SJSA1 (cell line): ENCODE data around the gene FAM174C. TPM values are rescaled to one million over a fixed set of nuclear protein-coding genes. Genes with fewer than 3 reads are reported as not detected.
A peak's percentile ranks its signal among the peaks of the same experiment; 100 is the strongest.

Experiments used
- DNase-seq, 2 experiments: peaks; one replicate each; pipeline ENCODE4 v3.0.0-alpha.2; 2015 to 2020; ENCODE audit warnings: low spot score in 2 of 2, low read depth in 1 of 2
- H3K27ac ChIP-seq: fragments of 250-450 bp; sonication (Bioruptor Pico); 2 replicates; pipeline ENCODE4 v1.5.1; 2020; ENCODE audit warnings: mild to moderate bottlenecking, moderate library complexity
- H3K27me3 ChIP-seq: fragments of 250-450 bp; sonication (Bioruptor Pico); replicated peaks from 2 replicates; pipeline ENCODE4 v1.5.1; 2020; ENCODE audit warnings: mild to moderate bottlenecking, moderate library complexity
- H3K36me3 ChIP-seq: fragments of 250-450 bp; sonication (Bioruptor Pico); 2 replicates; pipeline ENCODE4 v1.5.1; 2020; ENCODE audit warnings: mild to moderate bottlenecking
- H3K4me1 ChIP-seq: fragments of 250-450 bp; sonication (Bioruptor Pico); replicated peaks from 2 replicates; pipeline ENCODE4 v1.6.1; 2021; ENCODE audit warnings: mild to moderate bottlenecking
- H3K4me3 ChIP-seq: fragments of 250-450 bp; sonication (Bioruptor Pico); 2 replicates; pipeline ENCODE4 v1.5.1; 2020; ENCODE audit warnings: mild to moderate bottlenecking
- H3K9me3 ChIP-seq: fragments of 250-450 bp; sonication (Bioruptor Pico); replicated peaks from 2 replicates; pipeline ENCODE4 v1.5.1; 2020; ENCODE audit warnings: mild to moderate bottlenecking
- total RNA-seq: library from RNA; depleted of rRNA; stranded (reverse); fragments of >200 nt; shearing (Covaris generic); gene quantifications from 2 replicates; pipeline ENCODE4 v1.2.3, GENCODE V29; 2014; rRNA removed

Gene FAM174C
- 32.2 and 40.6 TPM in 2 replicates for total RNA-seq

DNA sequence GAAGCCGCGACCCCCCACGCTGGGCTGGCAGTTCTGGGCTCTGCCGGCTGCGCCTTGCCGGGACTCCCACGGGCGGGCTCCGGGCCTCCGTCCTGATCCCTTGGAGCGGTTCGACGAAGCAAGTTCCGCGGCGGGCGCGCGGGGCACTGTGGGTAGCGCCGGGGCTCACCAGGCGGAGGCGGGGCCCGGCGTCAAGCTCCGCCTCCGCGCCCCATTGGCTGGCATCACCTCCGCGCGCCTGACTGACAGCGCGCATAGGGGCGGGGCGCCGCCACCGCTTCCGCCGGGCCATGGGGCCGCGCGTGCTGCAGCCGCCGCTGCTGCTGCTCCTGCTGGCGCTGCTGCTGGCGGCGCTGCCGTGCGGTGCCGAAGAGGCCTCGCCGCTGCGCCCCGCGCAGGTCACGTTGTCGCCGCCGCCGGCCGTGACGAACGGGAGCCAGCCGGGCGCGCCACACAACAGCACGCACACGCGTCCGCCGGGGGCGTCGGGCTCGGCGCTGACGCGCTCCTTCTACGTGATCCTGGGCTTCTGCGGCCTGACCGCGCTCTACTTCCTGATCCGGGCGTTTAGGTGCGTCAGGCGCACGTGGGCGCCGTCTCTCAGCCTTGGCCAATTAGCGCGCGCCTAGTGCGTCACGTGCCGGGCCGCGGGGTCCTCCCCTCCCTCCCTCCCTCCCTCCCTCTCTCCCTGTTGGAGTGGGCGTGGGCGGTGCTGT is at the start of gene FAM174C:
FAM174C (plus strand) TSS at position 271 of the 716 bp plus-strand sequence; CDS start at position 291, 20 bp downstream.
- Histone ChIP-seq H3K4me3 (peak within 1 kb of the TSS; percentile 90), H3K4me1 (peaks cover 34% of the 10 kb centered on the region), H3K9me3 (peaks cover 5% of the 10 kb centered on the region; the same call in 1 of the 2 replicates), H3K27ac (peak within 1 kb of the TSS; percentile 94), H3K27me3 (no peaks in the 10 kb centered on the region), H3K36me3 (peaks cover 85% of the 10 kb centered on the region)
- peak; percentile 92 to 97 for DNase-seq

DNA sequence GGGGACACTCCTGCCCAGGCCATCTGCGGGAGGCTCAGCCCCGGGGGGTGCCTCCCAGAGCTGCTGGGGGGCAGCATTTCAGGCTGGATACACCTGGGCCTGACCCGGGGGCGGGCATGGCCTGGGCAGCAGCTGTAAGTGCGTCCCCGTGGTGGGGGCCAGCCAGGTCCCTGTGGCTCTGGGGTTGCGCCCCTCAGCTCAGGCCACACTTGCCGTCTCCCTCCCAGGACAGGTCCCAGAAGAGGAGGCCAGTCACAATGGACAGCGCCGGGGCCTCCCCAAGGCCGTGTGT is 49.2 kb upstream of the FAM174C start:
- no peaks in the 10 kb centered on the region for H3K27me3 ChIP-seq
- peaks cover 67% of the 10 kb centered on the region for H3K36me3 ChIP-seq
- no peak overlapping the region for H3K4me3 ChIP-seq
- H3K4me1 ChIP-seq: peaks cover 4% of the 10 kb centered on the region; the same call in 1 of the 2 replicates
- no peaks in the 10 kb centered on the region for H3K9me3 ChIP-seq
- DNase-seq: no peak
- H3K27ac ChIP-seq: no peak overlapping the region

DNA sequence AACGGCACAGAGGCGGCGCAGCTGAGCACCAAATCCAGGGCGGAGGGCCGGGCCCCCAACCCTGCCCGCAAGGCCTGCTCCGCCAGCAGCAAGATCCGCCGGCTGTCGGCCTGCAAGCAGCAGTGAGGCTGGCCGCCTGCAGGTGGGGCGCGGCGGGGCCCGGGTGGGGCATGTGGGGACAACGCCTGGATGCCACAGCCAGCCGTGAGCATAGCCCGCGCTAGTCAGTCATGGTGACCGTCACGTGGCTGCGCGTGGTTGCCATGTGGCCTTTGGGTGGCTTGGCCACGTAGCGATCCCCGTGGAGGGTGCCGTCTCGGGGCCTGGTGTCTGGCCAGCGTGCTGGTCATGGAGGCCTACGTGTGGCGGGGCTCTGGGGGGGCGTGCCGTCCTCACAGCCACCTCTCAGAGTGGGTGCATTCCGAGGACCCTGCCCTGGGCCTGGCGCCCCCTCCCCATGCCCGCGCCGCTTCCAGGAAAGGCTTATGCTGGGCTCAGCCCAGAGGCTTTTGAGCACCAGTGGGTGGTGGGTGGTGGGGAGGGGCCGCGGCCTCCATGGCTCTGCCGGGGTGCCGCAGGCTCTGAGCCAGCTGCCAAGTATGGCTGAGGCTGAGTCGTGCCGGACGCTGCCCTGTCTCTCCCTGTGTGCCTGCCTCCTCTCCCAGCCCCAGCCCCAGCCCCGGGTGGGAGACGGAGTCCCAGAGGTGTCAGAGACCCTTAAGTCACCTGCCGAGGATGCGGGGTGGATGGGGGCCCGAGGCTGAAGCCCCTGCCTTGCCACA is 48.6 kb upstream of the FAM174C start:
- H3K4me1 ChIP-seq: peaks cover 4% of the 10 kb centered on the region; the same call in 1 of the 2 replicates
- no peaks in the 10 kb centered on the region for H3K9me3 ChIP-seq
- H3K4me3 ChIP-seq: no peak overlapping the region
- H3K36me3 ChIP-seq: peaks cover 62% of the 10 kb centered on the region
- no peaks in the 10 kb centered on the region for H3K27me3 ChIP-seq
- no peak for DNase-seq
- no peak overlapping the region for H3K27ac ChIP-seq

DNA sequence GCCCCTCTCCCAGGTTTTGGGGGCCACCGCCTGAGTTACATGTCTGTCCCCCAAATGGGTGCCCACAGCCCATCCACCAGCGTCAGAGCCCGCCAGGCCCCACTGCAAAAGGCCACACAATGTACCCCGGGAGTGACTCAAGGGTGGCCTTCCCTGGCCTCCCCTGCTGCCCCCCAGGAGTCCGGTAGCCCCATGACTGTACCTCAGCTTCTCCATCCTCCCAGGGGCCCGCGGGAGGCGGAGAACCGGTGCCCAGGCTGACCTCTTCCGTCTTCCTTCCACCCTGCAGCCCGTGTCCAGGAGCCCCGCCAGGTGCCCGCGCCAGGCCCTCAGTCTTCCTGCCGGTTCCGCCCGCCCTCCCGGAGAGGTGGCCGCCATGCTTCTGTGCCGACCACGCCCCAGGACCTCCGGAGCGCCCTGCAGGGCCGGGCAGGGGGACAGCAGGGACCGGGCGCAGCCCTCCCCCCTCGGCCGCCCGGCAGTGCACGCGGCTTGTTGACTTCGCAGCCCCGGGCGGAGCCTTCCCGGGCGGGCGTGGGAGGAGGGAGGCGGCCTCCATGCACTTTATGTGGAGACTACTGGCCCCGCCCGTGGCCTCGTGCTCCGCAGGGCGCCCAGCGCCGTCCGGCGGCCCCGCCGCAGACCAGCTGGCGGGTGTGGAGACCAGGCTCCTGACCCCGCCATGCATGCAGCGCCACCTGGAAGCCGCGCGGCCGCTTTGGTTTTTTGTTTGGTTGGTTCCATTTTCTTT is 47.9 kb upstream of the FAM174C start:
- Histone ChIP-seq H3K4me1 (peaks cover 4% of the 10 kb centered on the region; the same call in 1 of the 2 replicates), H3K9me3 (no peaks in the 10 kb centered on the region), H3K36me3 (peaks cover 54% of the 10 kb centered on the region), H3K4me3 (no peak overlapping the region), H3K27ac (no peak overlapping the region), H3K27me3 (no peaks in the 10 kb centered on the region)
- no peak for DNase-seq

DNA sequence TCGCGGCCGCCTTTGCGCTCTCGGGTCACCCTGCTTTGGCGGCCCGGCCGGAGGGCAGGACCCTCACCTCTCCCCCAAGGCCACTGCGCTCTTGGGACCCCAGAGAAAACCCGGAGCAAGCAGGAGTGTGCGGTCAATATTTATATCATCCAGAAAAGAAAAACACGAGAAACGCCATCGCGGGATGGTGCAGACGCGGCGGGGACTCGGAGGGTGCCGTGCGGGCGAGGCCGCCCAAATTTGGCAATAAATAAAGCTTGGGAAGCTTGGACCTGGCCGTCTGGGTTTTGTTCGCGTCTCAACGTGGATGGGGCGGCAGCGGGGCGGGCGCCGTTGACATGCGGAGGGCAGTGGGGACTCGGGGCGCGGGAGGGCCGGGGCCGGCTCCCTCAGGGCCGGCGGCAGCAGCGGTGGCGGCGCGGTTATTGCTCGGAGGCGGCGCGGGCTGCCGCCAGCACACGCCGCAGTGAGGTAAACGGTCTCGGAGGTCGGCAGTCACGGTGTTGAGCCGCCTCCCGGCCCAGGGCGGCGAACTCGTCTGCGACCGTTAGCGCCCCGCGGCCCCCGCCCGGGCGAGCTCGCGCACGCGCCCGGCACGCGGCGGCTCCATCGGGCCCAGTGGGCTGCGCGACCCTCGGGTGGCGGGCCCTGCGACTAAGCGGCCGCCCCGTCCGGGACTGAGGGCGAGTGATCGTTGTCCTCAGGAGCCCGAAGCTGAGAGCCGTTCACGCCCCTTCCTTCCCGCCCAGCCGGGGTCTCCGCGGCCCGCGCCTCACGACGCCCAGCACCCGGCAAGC is 47.0 kb upstream of the FAM174C start:
- Histone ChIP-seq H3K36me3 (peaks cover 46% of the 10 kb centered on the region), H3K4me3 (no peak overlapping the region), H3K4me1 (no peaks in the 10 kb centered on the region), H3K27ac (no peak overlapping the region), H3K27me3 (no peaks in the 10 kb centered on the region), H3K9me3 (no peaks in the 10 kb centered on the region)
- DNase-seq: no peak

DNA sequence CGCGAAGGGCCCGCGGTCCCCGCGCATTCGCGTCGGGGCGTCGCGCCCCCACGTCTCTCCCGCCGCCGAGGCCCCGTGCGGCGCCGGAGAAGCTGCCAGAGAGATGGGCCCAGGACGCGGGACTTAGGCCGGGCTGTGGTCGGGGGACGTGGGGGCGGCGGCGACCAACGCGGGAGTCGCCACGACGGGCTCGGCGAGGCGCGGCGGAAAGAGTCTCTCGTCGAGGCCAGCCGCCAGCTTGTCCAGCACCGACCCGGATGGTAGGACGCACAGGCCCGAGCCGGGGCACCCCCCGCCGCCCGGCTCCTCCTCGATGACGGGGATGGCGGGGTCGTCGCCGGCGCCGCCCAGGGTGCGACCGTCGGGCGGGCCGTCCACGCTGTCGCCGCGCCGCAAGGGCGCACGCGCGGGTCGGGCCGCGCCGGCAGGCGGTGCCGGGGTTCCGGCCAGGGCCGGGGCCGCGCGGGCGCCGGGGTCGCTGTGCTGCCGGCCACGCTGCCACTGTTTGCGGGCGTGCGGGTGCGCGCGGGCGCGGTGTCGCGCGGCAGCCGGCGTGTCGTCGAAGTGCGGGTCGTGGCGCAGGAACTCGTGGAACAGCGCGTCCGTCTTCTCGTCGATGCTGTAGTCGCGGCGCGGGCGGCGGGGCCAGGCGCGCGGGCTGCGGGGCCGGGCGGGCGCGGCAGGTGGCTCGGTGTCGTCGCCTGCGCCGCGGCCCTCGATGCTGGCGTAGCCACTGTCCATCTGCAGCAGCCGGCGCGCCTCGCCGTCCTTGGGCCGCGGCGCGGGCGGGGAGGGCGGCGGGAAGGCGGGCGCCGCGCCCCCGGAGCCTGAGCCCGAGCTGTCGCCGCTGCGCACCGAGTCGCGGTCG is 46.0 kb upstream of the FAM174C start:
- Histone ChIP-seq H3K9me3 (no peaks in the 10 kb centered on the region), H3K27ac (no peak overlapping the region), H3K27me3 (no peaks in the 10 kb centered on the region), H3K4me1 (no peaks in the 10 kb centered on the region), H3K36me3 (peaks cover 36% of the 10 kb centered on the region), H3K4me3 (no peak overlapping the region)
- no peak for DNase-seq

DNA sequence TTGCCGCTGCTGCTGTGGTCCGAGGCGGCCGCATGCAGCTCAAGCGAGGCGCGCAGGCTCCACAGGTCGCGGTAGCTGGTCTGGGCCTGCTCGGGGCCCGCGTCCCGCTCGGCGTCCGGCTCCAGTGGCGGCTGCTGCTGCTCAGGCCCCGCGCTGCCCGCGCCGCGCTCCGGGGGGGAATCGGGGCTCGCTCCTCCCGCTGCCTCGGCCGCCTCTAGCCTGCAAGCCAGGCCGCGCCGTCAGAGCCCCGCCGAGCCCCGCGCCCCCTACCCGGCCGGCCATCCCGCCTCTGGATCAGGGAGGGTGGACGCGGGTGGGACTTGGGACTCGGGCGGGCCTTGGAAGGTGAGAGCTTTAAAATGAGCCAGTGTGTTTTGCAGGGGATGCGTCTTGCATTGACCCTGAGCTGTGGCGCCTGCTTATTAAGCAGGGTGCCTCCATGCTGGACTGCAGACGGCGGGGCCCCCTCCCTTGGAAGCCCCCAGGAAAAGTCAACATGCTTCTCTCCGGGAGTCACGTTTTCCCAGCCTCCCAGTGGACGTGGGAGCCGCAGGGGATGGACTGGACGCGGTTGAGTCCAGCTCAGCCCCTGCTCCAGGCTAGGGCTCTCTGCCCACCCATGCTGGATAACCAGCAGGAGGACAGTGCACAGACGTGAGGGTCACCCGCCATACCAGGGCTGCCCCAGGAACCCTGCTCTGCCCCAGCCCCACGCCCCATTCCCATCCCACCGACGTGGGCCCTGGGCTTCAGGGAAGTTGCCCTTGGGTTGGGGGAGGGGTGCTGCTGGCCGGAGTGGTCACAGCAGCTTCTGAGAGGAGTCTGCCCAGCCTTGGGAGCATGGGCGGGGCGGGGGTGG is 45.2 kb upstream of the FAM174C start:
- H3K36me3 ChIP-seq: peaks cover 36% of the 10 kb centered on the region
- H3K9me3 ChIP-seq: no peaks in the 10 kb centered on the region
- H3K27ac ChIP-seq: no peak overlapping the region
- H3K27me3 ChIP-seq: no peaks in the 10 kb centered on the region
- H3K4me1 ChIP-seq: no peaks in the 10 kb centered on the region
- H3K4me3 ChIP-seq: no peak overlapping the region
- DNase-seq: no peak

DNA sequence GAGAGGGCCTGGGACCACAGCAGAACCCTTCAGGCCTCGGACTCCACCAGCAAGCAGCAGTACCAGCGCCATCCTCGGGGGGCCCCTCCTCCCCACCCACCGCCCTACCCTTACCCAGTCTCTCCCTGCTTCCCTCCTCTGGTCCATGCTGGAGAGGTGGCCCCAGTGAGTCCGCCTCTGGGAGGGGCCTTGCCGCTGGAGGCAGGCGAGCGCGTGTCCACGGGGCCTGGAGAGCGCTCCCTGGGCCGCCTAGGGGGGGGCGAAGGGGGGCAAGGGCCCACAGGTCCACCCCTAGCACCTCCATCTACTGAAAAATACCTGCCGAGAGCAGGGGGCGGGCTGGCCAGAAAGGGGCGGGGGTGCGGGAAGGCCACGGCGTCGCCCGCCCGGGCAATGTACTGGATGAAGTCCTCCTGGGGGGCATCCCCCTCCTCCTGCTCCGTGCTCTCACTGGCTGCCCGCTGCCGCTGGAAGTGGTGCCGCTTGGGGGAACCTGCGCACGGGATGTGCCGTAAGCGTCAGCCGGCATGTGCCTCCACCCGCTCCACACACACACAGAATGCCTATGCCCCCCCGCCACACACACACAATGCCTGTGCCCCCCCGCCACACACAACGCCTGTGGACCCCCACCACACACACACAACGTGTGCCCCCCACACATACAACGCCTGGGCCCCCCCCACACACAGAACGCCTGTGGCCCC is 44.4 kb upstream of the FAM174C start:
- H3K36me3 ChIP-seq: peaks cover 33% of the 10 kb centered on the region
- H3K27me3 ChIP-seq: no peaks in the 10 kb centered on the region
- DNase-seq: no peak
- peaks cover 4% of the 10 kb centered on the region for H3K4me1 ChIP-seq
- no peak overlapping the region for H3K4me3 ChIP-seq
- H3K9me3 ChIP-seq: no peaks in the 10 kb centered on the region
- H3K27ac ChIP-seq: no peak overlapping the region

DNA sequence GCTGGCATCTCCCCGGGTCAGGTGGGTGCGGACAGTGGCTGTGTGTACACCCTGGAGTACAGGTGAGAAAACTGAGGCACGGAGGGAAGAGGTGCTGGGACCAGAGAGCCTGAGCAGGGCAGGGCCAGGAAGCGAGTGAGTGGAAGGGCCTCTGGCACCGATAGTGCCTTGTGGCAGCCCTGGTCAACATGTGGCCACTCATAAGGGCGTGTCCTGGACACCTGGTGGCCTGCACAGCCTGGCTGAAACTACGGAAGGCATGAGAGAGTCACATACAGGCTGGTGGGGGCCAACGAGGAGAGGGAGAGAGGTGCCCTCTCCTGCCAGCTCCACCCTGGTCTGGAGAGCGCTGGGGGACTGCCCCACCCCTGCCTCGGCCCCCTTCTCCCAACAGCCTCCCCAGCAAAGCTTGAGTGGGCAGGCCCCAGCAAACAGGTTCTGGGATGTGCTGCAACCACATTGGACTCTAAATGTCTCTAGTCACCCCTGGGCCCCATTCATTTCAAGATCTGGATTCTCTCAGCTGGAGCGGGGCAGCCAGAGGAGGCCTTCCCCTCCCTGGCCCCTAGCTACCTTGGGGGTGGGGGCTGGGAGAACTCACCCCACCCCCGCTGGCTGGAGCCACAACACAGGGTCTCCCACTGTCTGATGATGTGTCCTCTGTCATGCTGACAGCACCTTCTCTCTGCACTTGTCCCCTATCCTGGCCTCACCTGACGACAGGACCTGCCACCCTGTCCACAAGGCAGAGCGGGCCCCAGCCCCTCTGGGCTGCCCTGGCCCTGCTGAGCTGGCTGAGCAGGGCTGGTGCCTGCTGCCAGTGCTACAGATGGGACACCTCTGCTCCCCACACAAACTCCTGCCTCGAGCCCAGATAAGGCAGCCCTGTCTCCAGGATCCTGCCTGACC is 43.3 kb upstream of the FAM174C start:
- H3K4me1 ChIP-seq: peaks cover 13% of the 10 kb centered on the region
- no peak overlapping the region for H3K4me3 ChIP-seq
- no peak for DNase-seq

DNA sequence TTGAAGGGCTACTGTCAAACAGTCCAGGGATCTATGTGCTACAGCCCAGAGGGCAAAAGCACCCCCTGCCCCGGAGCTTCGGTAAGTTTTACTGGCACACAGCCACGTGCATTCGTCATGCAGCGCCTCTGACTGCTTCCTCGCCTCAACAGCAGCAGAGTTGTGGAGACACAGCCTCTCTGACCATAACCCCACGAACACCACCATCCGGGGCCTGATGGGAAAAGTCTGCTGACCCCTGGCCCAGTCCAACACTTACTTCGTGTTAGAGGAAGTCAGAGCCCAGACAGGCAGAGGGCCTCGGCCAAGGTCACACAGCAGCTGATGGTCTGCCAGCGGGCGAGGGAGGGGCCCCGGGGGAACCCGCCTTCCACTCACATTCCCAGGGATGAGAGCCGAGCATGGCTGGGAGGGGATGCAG is 42.7 kb upstream of the FAM174C start:
- no peak for DNase-seq
- Histone ChIP-seq H3K9me3 (no peaks in the 10 kb centered on the region), H3K4me3 (no peak overlapping the region), H3K36me3 (peaks cover 15% of the 10 kb centered on the region), H3K4me1 (peaks cover 20% of the 10 kb centered on the region), H3K27ac (no peak overlapping the region), H3K27me3 (peaks cover 5% of the 10 kb centered on the region)

More for the DNA sequence above, 43.3 kb upstream of the FAM174C start:
- Histone ChIP-seq H3K27ac (no peak overlapping the region), H3K36me3 (peaks cover 22% of the 10 kb centered on the region), H3K27me3 (peaks cover under 1% of the 10 kb centered on the region; the same call in 1 of the 2 replicates), H3K9me3 (no peaks in the 10 kb centered on the region)
